GM12878 (cell line): ENCODE measurements around the gene TACC2. TPM values are rescaled to one million over a fixed set of nuclear protein-coding genes. Genes with fewer than 3 reads are reported as not detected.

Experiments used
- ATAC-seq: fragments of 200-7000 bp; cut with Tn5 transposase; 3 replicates; pipeline ENCODE4 v1.9.1; 2020; ENCODE audit warnings: mild to moderate bottlenecking, moderate library complexity
- BruUV-seq: library from RNA; stranded (reverse); fragments of 400-500 nt; replicated peaks from 2 replicates; lab custom pipeline; 2021; lab: Mats Ljungman, UMichigan
- CTCF ChIA-PET: fragments of 300-600 bp; sonication (Branson Sonifier 250); formaldehyde crosslinking; extraction: SDS; loops from one replicate; lab custom pipeline; 2021; ENCODE audit warnings: inconsistent platforms; lab: Yijun Ruan, JAX
- POLR2A ChIA-PET: fragments of 350-600 bp; formaldehyde crosslinking; extraction: SDS; loops from one replicate; lab custom pipeline; 2021; ENCODE audit warnings: inconsistent platforms; lab: Charles Lee
- RAD21 ChIA-PET: fragments of 300-600 bp; sonication (Branson Sonifier 250); formaldehyde crosslinking; loops from one replicate; lab custom pipeline; 2023; ENCODE audit warnings: antibody characterized with exemption; ENCODE audit not compliant: unreplicated experiment; lab: Charles Lee
- SMC1A ChIA-PET: fragments of 300-600 bp; sonication (Branson Sonifier 250); formaldehyde crosslinking; loops from one replicate; lab custom pipeline; 2023; ENCODE audit not compliant: unreplicated experiment, uncharacterized antibody; lab: Charles Lee
- DNase-seq: peaks from one replicate; pipeline ENCODE4 v3.0.0-alpha.2; 2011; ENCODE audit warnings: low read depth, low spot score
- FAIRE-seq: peaks from 3 replicates; lab custom pipeline; 2011; peaks lifted over from hg19 to GRCh38; lab: Jason Lieb, UNC
- H2AFZ ChIP-seq: 2 replicates; pipeline ENCODE4 v1.6.0; 2011; ENCODE audit warnings: low read depth, low read length, control low read depth; ENCODE audit not compliant: control insufficient read depth
- H3K27ac ChIP-seq: 2 replicates; pipeline ENCODE4 v1.5.1; 2011; ENCODE audit warnings: control low read depth; ENCODE audit not compliant: control insufficient read depth, insufficient read depth
- H3K27me3 ChIP-seq, 2 experiments: replicated peaks in 1 of 2; 2 replicates each; pipeline versions ENCODE4 v1.6.0 to v1.6.1; 2011; ENCODE audit warnings: low read length in 1 of 2; ENCODE audit not compliant: control insufficient read depth in 2 of 2, insufficient read depth in 2 of 2
- H3K36me3 ChIP-seq, 2 experiments: 2 replicates each; pipeline ENCODE4 v1.5.1; 2011; ENCODE audit warnings: low read length in 1 of 2; ENCODE audit not compliant: control insufficient read depth in 2 of 2, insufficient read depth in 2 of 2
- H3K4me1 ChIP-seq: 2 replicates; pipeline ENCODE4 v1.6.1; 2011; ENCODE audit warnings: mild to moderate bottlenecking, low read length, moderate library complexity, mixed read lengths; ENCODE audit not compliant: control insufficient read depth, insufficient read depth
- H3K4me2 ChIP-seq: 2 replicates; pipeline ENCODE4 v1.6.0; 2011; ENCODE audit warnings: control low read depth; ENCODE audit not compliant: control insufficient read depth, insufficient read depth
- H3K4me3 ChIP-seq: fragments of 200-600 bp; sonication (generic); 2 replicates; pipeline ENCODE4 v1.5.1; 2016
- H3K79me2 ChIP-seq: 2 replicates; pipeline ENCODE4 v1.6.0; 2011; ENCODE audit warnings: low read length; ENCODE audit not compliant: control insufficient read depth, insufficient read depth
- H3K9ac ChIP-seq: 2 replicates; pipeline ENCODE4 v1.8.0; 2011; ENCODE audit warnings: low read length, control low read depth, mixed read lengths; ENCODE audit not compliant: control insufficient read depth, insufficient read depth
- H3K9me3 ChIP-seq: replicated peaks from 3 replicates; pipeline ENCODE4 v1.5.1; 2011; ENCODE audit warnings: mild to moderate bottlenecking, low read length; ENCODE audit not compliant: control insufficient read depth, insufficient read depth
- H4K20me1 ChIP-seq: 2 replicates; pipeline ENCODE4 v1.6.0; 2011; ENCODE audit not compliant: control insufficient read depth, insufficient read depth
- BMI1 ChIP-seq: fragments of 450-650 bp; IDR thresholded peaks from 2 replicates; pipeline ENCODE4 v1.6.1; 2016; ENCODE audit warnings: mild to moderate bottlenecking, moderate library complexity, borderline replicate concordance
- CEBPB ChIP-seq, 2 experiments: fragments of 150-350 bp in 1 of 2; IDR thresholded peaks; 2 replicates each; pipeline ENCODE4 v1.6.1; 2012 to 2014; ENCODE audit warnings: low read depth in 2 of 2, low read length in 2 of 2, borderline replicate concordance in 1 of 2, inconsistent platforms in 1 of 2
- CREB1 ChIP-seq: IDR thresholded peaks from 2 replicates; pipeline ENCODE4 v1.6.1; 2012; ENCODE audit warnings: low read depth, mild to moderate bottlenecking, inconsistent platforms
- ETV6 ChIP-seq, 2 experiments: fragments of 450-650 bp in 1 of 2; IDR thresholded peaks in 1 of 2; conservative IDR thresholded peaks in 1 of 2; 2 replicates each; pipeline ENCODE4 v1.6.1; 2014; ENCODE audit warnings: antibody characterized with exemption in 1 of 2, borderline replicate concordance in 1 of 2, low read depth in 1 of 2, mild to moderate bottlenecking in 1 of 2, moderate library complexity in 1 of 2
- HDAC6 ChIP-seq: fragments of 200-600 bp; sonication (generic); IDR thresholded peaks from one replicate; pipeline ENCODE4 v1.8.0; 2017; ENCODE audit warnings: antibody characterized with exemption; ENCODE audit not compliant: unreplicated experiment
- IRF4 ChIP-seq: IDR thresholded peaks from 2 replicates; pipeline ENCODE4 v1.6.1; 2011; ENCODE audit warnings: low read depth, low read length
- NKRF ChIP-seq: fragments of 450-650 bp; conservative IDR thresholded peaks from 2 replicates; pipeline ENCODE4 v1.6.1; 2017; ENCODE audit warnings: mild to moderate bottlenecking, moderate library complexity
- STAT1 ChIP-seq: fragments of 450-650 bp; conservative IDR thresholded peaks from 2 replicates; pipeline ENCODE4 v1.6.1; 2014; ENCODE audit warnings: antibody characterized with exemption, mild to moderate bottlenecking
- ZBTB11 ChIP-seq: fragments of 450-650 bp; formaldehyde crosslinking; IDR thresholded peaks from 2 replicates; pipeline ENCODE4 v1.5.0; 2022; ENCODE audit warnings: mild to moderate bottlenecking, missing genetic modification characterization
- ZZZ3 ChIP-seq: IDR thresholded peaks from 2 replicates; pipeline ENCODE4 v1.6.1; 2011; ENCODE audit warnings: low read depth; ENCODE audit not compliant: control insufficient read depth, insufficient read length
- WGBS: methylation state at CpG from one replicate; pipeline ENCODE4 v1.1.6; 2016; ENCODE audit warnings: low lambda C conversion rate; ENCODE audit not compliant: insufficient replicate concordance, insufficient coverage; ENCODE audit errors: missing lambda C conversion rate; 5-methylcytosine and 5-hydroxymethylcytosine counted together
- in situ Hi-C: fragments of 300-500 bp; cut with MboI; formaldehyde crosslinking; loops from 9 replicates; pipeline ENCODE4 v1.14.3; 2018; ENCODE audit warnings: mixed read lengths
- intact Hi-C: fragments of 100-400 bp; cut with micrococcal nuclease; formaldehyde crosslinking; loops from one replicate; pipeline ENCODE4 v1.14.2; 2022; ENCODE audit not compliant: unreplicated experiment
- polyA plus RNA-seq, 11 experiments: library from polyadenylated mRNA; depleted of rRNA in 4 of 11; unstranded in 6 of 11; stranded (reverse) in 5 of 11; fragments of >200 nt; fragmentation: Nextera tagmentation in 4 of 11; fragmentation: Illumina TruSeq in 1 of 11; extraction: Ambion mirVana in 4 of 11; extraction: Trizol in 1 of 11; gene quantifications; 1 replicate in 1 of 11; 2 replicates in 10 of 11; pipeline versions ENCODE4 v1.2.1 to v1.2.3, GENCODE V29; 2011 to 2016; ENCODE audit warnings: inconsistent platforms in 2 of 11, missing spikeins in 2 of 11, low read depth in 1 of 11
- total RNA-seq, 4 experiments: library from RNA; depleted of rRNA in 3 of 4; stranded (reverse); fragments of >200 nt in 3 of 4; fragmentation: Illumina TruSeq in 1 of 4; extraction: Trizol in 1 of 4; gene quantifications; 2 replicates each; pipeline versions ENCODE4 v1.2.1 to v1.2.3, GENCODE V29; 2013 to 2021
- TF ChIP-seq, protein P1 (sequence below): IDR thresholded peaks from 2 replicates; pipeline ENCODE4 v1.6.1; 2012; ENCODE audit warnings: improper control_type of control experiment, low read depth, low read length; ENCODE audit not compliant: insufficient replicate concordance
- TF ChIP-seq, protein P2 (sequence below): IDR thresholded peaks from 2 replicates; pipeline ENCODE4 v1.6.1; 2012; ENCODE audit warnings: low read length, inconsistent platforms

The TACC2 gene
- total and polyA plus RNA-seq, 10 of the 15 experiments (the other 5 are each of a cell fraction or from before 2014, with no cell fraction given), result 0.07 to 0.64 (median 0.13) TPM; not detected in 5

- no peak for DNase-seq
- Histone ChIP-seq H3K27ac (no peak overlapping the region), H3K4me2 (no peak overlapping the region), H4K20me1 (no peaks in the 10 kb centered on the region), H3K36me3 (no peaks in the 10 kb centered on the region), H3K4me3 (no peak overlapping the region), H3K27me3 (no peaks in the 10 kb centered on the region; a peak in 1 of 4 replicates), H3K4me1 (no peaks in the 10 kb centered on the region), H2AFZ (no peak overlapping the region), H3K9me3 (no peaks in the 10 kb centered on the region), H3K9ac (no peak overlapping the region), H3K79me2 (no peaks in the 10 kb centered on the region)
- no peak for ATAC-seq
- in situ Hi-C loops (no loop called here), intact Hi-C loops (no loop called here)
- no TSS peak for BruUV-seq
- RAD21 ChIA-PET, result no interaction called here
- CTCF ChIA-PET, result no interaction called here
- no peak for FAIRE-seq
- POLR2A ChIA-PET, result no interaction called here
- SMC1A ChIA-PET, result no interaction called here
- WGBS, result 27% methylated on average over 5 of the region's 5 CpGs
- TF ChIP-seq IRF4 (no peak), CREB1 (no peak), NKRF (no peak), HDAC6 (no peak), ZBTB11 (CRISPR knock-in tag) (no peak), STAT1 (no peak), ZZZ3 (no peak), BMI1 (no peak), CEBPB (IDR thresholded peaks at IDR 0.05; ENCODE audit: borderline replicate concordance in 1 of 2, low read depth in 2 of 2, low read length in 2 of 2) (no peak), ETV6 (conservative IDR thresholded peaks at IDR 0.05 in 1 of 2, IDR thresholded peaks at IDR 0.05 in 1 of 2; ENCODE audit: borderline replicate concordance in 1 of 2, low read depth in 1 of 2) (no peak)
- TF ChIP-seq, protein P1, sequence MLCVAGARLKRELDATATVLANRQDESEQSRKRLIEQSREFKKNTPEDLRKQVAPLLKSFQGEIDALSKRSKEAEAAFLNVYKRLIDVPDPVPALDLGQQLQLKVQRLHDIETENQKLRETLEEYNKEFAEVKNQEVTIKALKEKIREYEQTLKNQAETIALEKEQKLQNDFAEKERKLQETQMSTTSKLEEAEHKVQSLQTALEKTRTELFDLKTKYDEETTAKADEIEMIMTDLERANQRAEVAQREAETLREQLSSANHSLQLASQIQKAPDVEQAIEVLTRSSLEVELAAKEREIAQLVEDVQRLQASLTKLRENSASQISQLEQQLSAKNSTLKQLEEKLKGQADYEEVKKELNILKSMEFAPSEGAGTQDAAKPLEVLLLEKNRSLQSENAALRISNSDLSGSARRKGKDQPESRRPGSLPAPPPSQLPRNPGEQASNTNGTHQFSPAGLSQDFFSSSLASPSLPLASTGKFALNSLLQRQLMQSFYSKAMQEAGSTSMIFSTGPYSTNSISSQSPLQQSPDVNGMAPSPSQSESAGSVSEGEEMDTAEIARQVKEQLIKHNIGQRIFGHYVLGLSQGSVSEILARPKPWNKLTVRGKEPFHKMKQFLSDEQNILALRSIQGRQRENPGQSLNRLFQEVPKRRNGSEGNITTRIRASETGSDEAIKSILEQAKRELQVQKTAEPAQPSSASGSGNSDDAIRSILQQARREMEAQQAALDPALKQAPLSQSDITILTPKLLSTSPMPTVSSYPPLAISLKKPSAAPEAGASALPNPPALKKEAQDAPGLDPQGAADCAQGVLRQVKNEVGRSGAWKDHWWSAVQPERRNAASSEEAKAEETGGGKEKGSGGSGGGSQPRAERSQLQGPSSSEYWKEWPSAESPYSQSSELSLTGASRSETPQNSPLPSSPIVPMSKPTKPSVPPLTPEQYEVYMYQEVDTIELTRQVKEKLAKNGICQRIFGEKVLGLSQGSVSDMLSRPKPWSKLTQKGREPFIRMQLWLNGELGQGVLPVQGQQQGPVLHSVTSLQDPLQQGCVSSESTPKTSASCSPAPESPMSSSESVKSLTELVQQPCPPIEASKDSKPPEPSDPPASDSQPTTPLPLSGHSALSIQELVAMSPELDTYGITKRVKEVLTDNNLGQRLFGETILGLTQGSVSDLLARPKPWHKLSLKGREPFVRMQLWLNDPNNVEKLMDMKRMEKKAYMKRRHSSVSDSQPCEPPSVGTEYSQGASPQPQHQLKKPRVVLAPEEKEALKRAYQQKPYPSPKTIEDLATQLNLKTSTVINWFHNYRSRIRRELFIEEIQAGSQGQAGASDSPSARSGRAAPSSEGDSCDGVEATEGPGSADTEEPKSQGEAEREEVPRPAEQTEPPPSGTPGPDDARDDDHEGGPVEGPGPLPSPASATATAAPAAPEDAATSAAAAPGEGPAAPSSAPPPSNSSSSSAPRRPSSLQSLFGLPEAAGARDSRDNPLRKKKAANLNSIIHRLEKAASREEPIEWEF, result no peak
- TF ChIP-seq, protein P2, sequence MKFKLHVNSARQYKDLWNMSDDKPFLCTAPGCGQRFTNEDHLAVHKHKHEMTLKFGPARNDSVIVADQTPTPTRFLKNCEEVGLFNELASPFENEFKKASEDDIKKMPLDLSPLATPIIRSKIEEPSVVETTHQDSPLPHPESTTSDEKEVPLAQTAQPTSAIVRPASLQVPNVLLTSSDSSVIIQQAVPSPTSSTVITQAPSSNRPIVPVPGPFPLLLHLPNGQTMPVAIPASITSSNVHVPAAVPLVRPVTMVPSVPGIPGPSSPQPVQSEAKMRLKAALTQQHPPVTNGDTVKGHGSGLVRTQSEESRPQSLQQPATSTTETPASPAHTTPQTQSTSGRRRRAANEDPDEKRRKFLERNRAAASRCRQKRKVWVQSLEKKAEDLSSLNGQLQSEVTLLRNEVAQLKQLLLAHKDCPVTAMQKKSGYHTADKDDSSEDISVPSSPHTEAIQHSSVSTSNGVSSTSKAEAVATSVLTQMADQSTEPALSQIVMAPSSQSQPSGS, result no peak
These were observed 23.8 kb downstream of the TACC2 start for GRCh38 chr10:122012731-122013130.
